Prostate gland (tissue), 2 donors: ENCODE measurements around the gene RAB11FIP2. TPM values are rescaled to one million over a fixed set of nuclear protein-coding genes. Genes with fewer than 3 reads are reported as not detected.

Experiments
- DNase-seq: peaks from one replicate; pipeline ENCODE4 v3.0.0-alpha.2; 2019; ENCODE audit warnings: low spot score
- H3K27ac ChIP-seq, 2 donors: fragments of 200-600 bp; sonication (generic); 2 replicates each; pipeline ENCODE4 v1.5.1; 2017 to 2019
- H3K27me3 ChIP-seq: fragments of 200-600 bp; sonication (generic); replicated peaks from 2 replicates; pipeline ENCODE4 v1.5.1; 2019; ENCODE audit not compliant: insufficient read depth
- H3K36me3 ChIP-seq, 2 donors: fragments of 200-600 bp; sonication (generic); 1 replicate in 1 of 2; 2 replicates in 1 of 2; pipeline versions ENCODE4 v1.5.1 to v1.8.1; 2017 to 2019
- H3K4me1 ChIP-seq: fragments of 200-600 bp; sonication (generic); replicated peaks from 2 replicates; pipeline ENCODE4 v1.5.1; 2019
- H3K4me3 ChIP-seq, 2 donors: fragments of 200-600 bp; sonication (generic); 2 replicates each; pipeline ENCODE4 v1.5.1; 2017 to 2019
- H3K9me3 ChIP-seq: fragments of 200-600 bp; sonication (generic); 2 replicates; pipeline ENCODE4 v1.5.1; 2017
- POLR2A ChIP-seq: fragments of 450-650 bp; IDR thresholded peaks from one replicate; pipeline ENCODE4 v1.6.1; 2016; ENCODE audit warnings: antibody characterized with exemption, mild to moderate bottlenecking
- POLR2AphosphoS5 ChIP-seq: sonication (generic); formaldehyde crosslinking; IDR thresholded peaks from one replicate; pipeline ENCODE4 v1.6.1; 2017; ENCODE audit warnings: antibody characterized with exemption
- WGBS: methylation state at CpG from one replicate; pipeline ENCODE4 v1.1.5; 2018; 5-methylcytosine and 5-hydroxymethylcytosine counted together
- intact Hi-C: fragments of 100-400 bp; cut with DNase I; formaldehyde crosslinking; loops from one replicate; pipeline ENCODE4 v1.14.2; 2022
- total RNA-seq, 2 donors: library from RNA; depleted of rRNA; stranded (reverse); fragments of >200 nt; gene quantifications; one replicate each; pipeline ENCODE4 v1.1.0, GENCODE V29; 2016
- TF ChIP-seq, protein P1 (sequence below), 4 experiments: fragments of 200-600 bp in 2 of 4; fragments of 450-650 bp in 2 of 4; sonication (generic) in 2 of 4; IDR thresholded peaks; 1 replicate in 3 of 4; 2 replicates in 1 of 4; pipeline ENCODE4 v1.5.1; 2016 to 2019; ENCODE audit warnings: antibody characterized with exemption in 4 of 4, mild to moderate bottlenecking in 2 of 4, moderate library complexity in 2 of 4

RAB11FIP2 gene
- total RNA-seq, 2 donors from 2014 or later: 14.3 to 33.5 TPM

DNA sequence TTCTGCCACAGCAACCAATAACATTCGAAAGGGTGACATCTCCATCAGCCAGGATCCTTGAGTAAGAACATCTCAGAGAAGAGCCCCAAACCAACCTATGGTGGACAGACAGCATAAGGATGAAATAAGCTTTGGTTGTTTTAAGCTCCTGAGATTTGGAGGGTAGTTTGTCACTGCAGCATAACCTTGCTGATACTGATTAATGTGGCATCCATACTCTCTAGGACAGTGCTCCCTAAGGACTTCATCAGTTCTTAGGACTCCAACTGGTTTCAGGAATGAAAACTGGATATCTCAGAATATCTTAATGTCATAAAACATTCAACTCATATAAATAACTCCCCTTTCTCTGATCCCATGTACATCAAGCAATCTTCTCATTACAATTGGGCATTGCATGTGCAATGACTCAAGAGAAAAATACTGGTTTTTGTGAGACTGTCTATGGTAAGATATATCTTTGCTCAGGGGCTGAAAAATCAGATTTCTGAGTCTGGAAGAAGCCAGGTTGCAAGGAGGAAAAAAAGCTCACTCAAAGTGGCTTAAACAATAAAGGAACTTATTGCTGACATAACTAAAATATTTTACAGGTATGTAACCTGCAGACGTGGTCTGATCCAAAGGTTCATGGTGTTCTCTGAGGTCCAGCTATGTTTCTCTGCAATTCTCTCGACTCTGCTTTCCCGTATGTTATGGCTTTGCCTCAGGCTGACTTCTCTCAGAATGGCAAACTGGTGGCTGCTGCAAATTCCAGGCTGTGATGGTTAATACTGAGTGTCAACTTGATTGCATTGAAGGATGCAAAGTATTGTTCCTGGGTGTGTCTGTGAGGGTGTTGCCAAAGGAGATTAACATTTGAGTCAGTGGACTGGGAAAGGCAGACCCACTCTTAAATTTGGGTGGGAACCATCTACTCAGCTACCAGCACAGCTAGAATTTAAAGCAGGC lies 65.7 kb downstream of the RAB11FIP2 start:
- 79% methylated on average over 4 of the region's 4 CpGs for WGBS

DNA sequence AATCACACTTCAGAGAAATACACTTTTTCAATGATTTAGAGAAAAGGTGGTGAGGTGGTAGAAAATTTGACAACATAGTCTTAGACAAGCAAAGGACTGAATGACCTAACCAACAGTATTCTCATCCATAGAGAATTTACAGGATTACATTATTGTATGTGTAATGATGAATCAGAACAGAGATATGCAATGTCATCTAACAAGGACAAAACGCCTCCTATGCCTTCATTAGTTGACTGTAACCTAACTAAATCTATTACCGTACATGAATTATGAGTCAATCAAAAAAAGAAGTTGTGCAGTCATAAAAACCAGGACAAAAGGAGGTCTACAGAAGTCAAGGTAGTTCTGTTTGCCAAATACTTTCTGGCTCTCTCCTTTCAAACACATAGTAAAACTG lies 66.5 kb downstream of the RAB11FIP2 start:
- no peak for DNase-seq
- WGBS: 32% methylated on average over 2 of the region's 2 CpGs
- H3K27ac ChIP-seq: no peak overlapping the region
- TF ChIP-seq POLR2A (no peak), POLR2AphosphoS5 (no peak)
- TF ChIP-seq, protein P1, sequence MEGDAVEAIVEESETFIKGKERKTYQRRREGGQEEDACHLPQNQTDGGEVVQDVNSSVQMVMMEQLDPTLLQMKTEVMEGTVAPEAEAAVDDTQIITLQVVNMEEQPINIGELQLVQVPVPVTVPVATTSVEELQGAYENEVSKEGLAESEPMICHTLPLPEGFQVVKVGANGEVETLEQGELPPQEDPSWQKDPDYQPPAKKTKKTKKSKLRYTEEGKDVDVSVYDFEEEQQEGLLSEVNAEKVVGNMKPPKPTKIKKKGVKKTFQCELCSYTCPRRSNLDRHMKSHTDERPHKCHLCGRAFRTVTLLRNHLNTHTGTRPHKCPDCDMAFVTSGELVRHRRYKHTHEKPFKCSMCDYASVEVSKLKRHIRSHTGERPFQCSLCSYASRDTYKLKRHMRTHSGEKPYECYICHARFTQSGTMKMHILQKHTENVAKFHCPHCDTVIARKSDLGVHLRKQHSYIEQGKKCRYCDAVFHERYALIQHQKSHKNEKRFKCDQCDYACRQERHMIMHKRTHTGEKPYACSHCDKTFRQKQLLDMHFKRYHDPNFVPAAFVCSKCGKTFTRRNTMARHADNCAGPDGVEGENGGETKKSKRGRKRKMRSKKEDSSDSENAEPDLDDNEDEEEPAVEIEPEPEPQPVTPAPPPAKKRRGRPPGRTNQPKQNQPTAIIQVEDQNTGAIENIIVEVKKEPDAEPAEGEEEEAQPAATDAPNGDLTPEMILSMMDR (IDR thresholded peaks at IDR 0.05): no peak
- no peaks in the 10 kb centered on the region for H3K36me3 ChIP-seq
- H3K27me3 ChIP-seq: no peaks in the 10 kb centered on the region
- no peaks in the 10 kb centered on the region for H3K9me3 ChIP-seq
- no peak overlapping the region for H3K4me3 ChIP-seq
- intact Hi-C loops: no loop called here
- no peaks in the 10 kb centered on the region for H3K4me1 ChIP-seq

More for the DNA sequence above, 65.7 kb downstream of the RAB11FIP2 start:
- no peaks in the 10 kb centered on the region for H3K9me3 ChIP-seq
- intact Hi-C loops: no loop called here
- no peaks in the 10 kb centered on the region for H3K27me3 ChIP-seq
- no peaks in the 10 kb centered on the region for H3K4me1 ChIP-seq
- no peak overlapping the region for H3K4me3 ChIP-seq
- TF ChIP-seq POLR2A (no peak), POLR2AphosphoS5 (no peak)
- TF ChIP-seq, protein P1 (IDR thresholded peaks at IDR 0.05): no peak
- no peak for DNase-seq
- no peaks in the 10 kb centered on the region for H3K36me3 ChIP-seq
- H3K27ac ChIP-seq: no peak overlapping the region

DNA sequence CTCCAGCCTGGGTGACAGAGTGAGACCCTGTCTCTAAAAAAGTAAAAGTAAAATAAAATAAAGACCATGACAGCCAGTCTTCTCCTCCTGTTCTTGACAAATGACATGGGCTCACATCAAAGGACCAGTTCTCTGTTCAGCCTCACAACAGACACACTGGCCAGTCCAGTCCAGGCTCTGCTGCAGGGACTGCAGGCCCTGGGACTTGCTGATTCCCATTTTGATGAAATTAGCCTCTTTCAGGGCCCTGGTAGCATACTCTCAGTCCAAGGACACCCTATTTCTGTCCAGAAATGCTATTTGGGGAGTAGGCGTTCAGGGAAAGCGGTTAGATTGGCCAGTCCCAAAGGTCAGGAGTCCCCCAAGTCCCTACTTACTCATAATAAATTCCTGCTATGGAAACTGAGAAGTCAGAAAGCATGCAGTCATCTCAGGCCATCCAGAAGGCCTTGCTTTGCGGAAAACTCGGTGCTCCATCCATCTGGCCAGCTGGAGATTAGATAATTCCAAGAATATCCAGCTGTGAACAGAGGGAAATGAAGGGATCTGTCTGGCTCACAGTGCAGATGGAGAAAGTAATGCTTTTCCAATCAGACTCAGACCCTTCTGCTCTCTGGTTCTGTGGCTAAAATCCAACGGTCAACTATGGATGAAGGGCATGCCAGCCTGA lies 74.4 kb downstream of the RAB11FIP2 start:
- H3K4me1 ChIP-seq: no peaks in the 10 kb centered on the region
- no peak for DNase-seq
- H3K9me3 ChIP-seq: no peaks in the 10 kb centered on the region
- no peak overlapping the region for H3K4me3 ChIP-seq
- H3K27me3 ChIP-seq: no peaks in the 10 kb centered on the region
- intact Hi-C loops: no loop called here
- no peak overlapping the region for H3K27ac ChIP-seq
- no peaks in the 10 kb centered on the region for H3K36me3 ChIP-seq
- WGBS: 81% methylated on average over 5 of the region's 5 CpGs
- TF ChIP-seq POLR2A (no peak), POLR2AphosphoS5 (no peak)
- TF ChIP-seq, protein P1 (IDR thresholded peaks at IDR 0.05): no peak

DNA sequence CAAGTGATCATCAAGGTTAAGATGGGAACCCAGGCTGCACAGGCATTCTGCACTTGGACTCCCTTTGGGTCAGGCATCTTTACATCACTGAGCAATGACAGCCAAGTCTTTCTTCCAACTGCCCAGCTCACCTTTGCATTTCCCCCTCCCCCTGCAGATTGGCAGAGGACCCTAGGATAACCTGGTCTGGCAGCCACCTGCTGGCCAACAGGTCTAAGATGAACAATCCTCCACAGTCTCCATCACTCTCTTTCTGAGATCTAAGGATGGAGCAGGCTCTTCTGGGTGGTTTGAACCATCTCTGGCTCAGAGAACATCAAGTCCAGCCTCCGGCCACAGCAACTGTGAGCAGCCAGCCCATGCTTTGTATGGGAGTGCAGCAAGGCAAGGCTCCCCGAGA lies 75.8 kb downstream of the RAB11FIP2 start:
- 83% methylated on average over 2 of the region's 2 CpGs for WGBS
- no peak for TF ChIP-seq POLR2AphosphoS5
- TF ChIP-seq POLR2A: no peak
- TF ChIP-seq, protein P1 (IDR thresholded peaks at IDR 0.05): no peak
- intact Hi-C loops: no loop called here

More for the DNA sequence above, 75.8 kb downstream of the RAB11FIP2 start:
- no peaks in the 10 kb centered on the region for H3K9me3 ChIP-seq
- H3K27me3 ChIP-seq: no peaks in the 10 kb centered on the region
- H3K4me3 ChIP-seq: no peak overlapping the region
- DNase-seq: no peak
- H3K4me1 ChIP-seq: no peaks in the 10 kb centered on the region
- H3K27ac ChIP-seq: no peak overlapping the region
- H3K36me3 ChIP-seq: no peaks in the 10 kb centered on the region
